ENCODE data around the gene NKAP. TPM values are rescaled to one million over a fixed set of nuclear protein-coding genes. Genes with fewer than 3 reads are reported as not detected.
"Not testable (repeated sequence)": the region's sequence is repeated elsewhere in the genome, so short reads cannot be mapped to it uniquely, and the experiment has no call there.

Gene NKAP
- total RNA-seq, 1 experiment from 2014 or later: 9.3 TPM

DNA sequence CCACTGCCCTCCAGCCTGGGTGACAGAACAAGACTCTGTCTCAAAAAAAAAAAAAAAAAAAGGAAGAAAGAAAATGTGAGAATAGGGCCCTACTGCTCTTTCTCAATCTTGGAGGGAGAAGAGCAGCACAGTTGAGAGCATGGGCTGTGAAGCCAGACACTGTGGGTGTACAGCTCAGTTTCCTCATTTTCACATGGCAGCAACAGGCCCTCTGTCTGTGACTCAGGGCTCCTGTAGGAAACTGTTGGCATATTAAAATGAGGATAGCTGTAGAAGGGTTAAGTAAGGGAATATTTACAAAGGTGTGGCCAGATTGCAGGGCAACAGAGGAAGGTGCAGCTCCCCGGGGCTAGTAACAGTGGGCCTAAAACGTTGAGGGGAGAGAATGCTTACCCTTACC lies 44.4 kb downstream of the NKAP start:
- no peak for DNase-seq (ENCODE audit: low spot score)
- H3K36me3 ChIP-seq (ENCODE audit: insufficient read depth, low read length, poor library complexity, severe bottlenecking): no peaks in the 10 kb centered on the region
- no peak overlapping the region for H3K27ac ChIP-seq (ENCODE audit: low read depth, low read length, poor library complexity, severe bottlenecking)
- CTCF ChIA-PET: no interaction called here
- POLR2A ChIA-PET (ENCODE audit: low non-redundant PET): interaction anchor here (0.5 to 1.0 kb wide), 2 partner anchors 108 to 131 kb away, joined by 3 read pairs; partner anchors contain the start of gene RPL39
- no peaks in the 10 kb centered on the region for H3K4me1 ChIP-seq (ENCODE audit: insufficient read depth, low read length, poor library complexity, severe bottlenecking)
- BruUV-seq (replicated peaks): no TSS peak
- intact Hi-C loops (cut with micrococcal nuclease; ENCODE audit: unreplicated experiment): no loop called here
- H3K4me3 ChIP-seq (ENCODE audit: low read depth, low read length, poor library complexity, severe bottlenecking): no peak overlapping the region
- no peaks in the 10 kb centered on the region for H3K9me3 ChIP-seq (ENCODE audit: low read depth, low read length, poor library complexity, severe bottlenecking)
- no peaks in the 10 kb centered on the region for H3K27me3 ChIP-seq (replicated peaks; ENCODE audit: insufficient read depth, low read depth, low read length, poor library complexity)
- TF ChIP-seq, protein P1, sequence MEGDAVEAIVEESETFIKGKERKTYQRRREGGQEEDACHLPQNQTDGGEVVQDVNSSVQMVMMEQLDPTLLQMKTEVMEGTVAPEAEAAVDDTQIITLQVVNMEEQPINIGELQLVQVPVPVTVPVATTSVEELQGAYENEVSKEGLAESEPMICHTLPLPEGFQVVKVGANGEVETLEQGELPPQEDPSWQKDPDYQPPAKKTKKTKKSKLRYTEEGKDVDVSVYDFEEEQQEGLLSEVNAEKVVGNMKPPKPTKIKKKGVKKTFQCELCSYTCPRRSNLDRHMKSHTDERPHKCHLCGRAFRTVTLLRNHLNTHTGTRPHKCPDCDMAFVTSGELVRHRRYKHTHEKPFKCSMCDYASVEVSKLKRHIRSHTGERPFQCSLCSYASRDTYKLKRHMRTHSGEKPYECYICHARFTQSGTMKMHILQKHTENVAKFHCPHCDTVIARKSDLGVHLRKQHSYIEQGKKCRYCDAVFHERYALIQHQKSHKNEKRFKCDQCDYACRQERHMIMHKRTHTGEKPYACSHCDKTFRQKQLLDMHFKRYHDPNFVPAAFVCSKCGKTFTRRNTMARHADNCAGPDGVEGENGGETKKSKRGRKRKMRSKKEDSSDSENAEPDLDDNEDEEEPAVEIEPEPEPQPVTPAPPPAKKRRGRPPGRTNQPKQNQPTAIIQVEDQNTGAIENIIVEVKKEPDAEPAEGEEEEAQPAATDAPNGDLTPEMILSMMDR (conservative IDR thresholded peaks at IDR 0.05; ENCODE audit: low read depth, low read length): no peak
- no peak for TF ChIP-seq EZH2 (IDR thresholded peaks at IDR 0.05; ENCODE audit: borderline replicate concordance, low read depth, low read length, poor library complexity, severe bottlenecking)

DNA sequence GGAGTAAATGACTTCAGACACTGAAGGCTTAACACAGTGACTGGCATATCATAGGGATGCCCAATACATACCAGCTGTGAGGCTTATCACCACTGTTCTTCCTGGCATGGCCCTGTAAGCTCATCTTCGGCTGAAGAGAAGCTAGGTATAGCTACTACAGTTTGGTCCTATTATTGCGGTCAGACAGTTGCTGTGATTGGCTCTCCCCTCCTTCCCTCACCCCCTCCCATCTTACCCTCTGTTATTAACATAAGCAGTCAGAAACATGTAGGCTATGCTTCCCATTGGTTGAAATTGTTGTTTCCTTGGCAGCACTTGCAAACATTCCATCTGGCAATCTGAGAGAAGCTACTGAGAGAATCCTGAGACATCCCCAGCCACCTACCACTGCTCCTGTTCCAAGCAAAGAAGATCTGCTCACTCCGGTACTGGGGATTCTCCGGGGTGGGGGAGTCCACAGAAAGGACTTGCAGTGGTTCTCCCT lies 47.7 kb downstream of the NKAP start, which contains the start of gene AKAP14:
Gene AKAP14, plus strand, starts transcription at position 51 of the 484 bp plus-strand sequence. CDS start 7,331 bp downstream, outside the sequence.
- no peaks in the 10 kb centered on the region for H3K4me1 ChIP-seq (ENCODE audit: insufficient read depth, low read length, poor library complexity, severe bottlenecking)
- H3K9me3 ChIP-seq (ENCODE audit: low read depth, low read length, poor library complexity, severe bottlenecking): no peaks in the 10 kb centered on the region
- no TSS peak for BruUV-seq (replicated peaks)
- ChIA-PET CTCF (no interaction called here), POLR2A (ENCODE audit: low non-redundant PET) (no interaction called here)
- TF ChIP-seq EZH2 (IDR thresholded peaks at IDR 0.05; ENCODE audit: borderline replicate concordance, low read depth, low read length, poor library complexity, severe bottlenecking): no peak
- TF ChIP-seq, protein P1 (conservative IDR thresholded peaks at IDR 0.05; ENCODE audit: low read depth, low read length): no peak
- intact Hi-C loops (cut with micrococcal nuclease; ENCODE audit: unreplicated experiment): no loop called here
- no peaks in the 10 kb centered on the region for H3K27me3 ChIP-seq (replicated peaks; ENCODE audit: insufficient read depth, low read depth, low read length, poor library complexity)
- DNase-seq (ENCODE audit: low spot score): no peak
- no peak within 1 kb of the TSS for H3K4me3 ChIP-seq (ENCODE audit: low read depth, low read length, poor library complexity, severe bottlenecking)
- H3K36me3 ChIP-seq (ENCODE audit: insufficient read depth, low read length, poor library complexity, severe bottlenecking): no peaks in the 10 kb centered on the region
- H3K27ac ChIP-seq (ENCODE audit: low read depth, low read length, poor library complexity, severe bottlenecking): no peak within 1 kb of the TSS

DNA sequence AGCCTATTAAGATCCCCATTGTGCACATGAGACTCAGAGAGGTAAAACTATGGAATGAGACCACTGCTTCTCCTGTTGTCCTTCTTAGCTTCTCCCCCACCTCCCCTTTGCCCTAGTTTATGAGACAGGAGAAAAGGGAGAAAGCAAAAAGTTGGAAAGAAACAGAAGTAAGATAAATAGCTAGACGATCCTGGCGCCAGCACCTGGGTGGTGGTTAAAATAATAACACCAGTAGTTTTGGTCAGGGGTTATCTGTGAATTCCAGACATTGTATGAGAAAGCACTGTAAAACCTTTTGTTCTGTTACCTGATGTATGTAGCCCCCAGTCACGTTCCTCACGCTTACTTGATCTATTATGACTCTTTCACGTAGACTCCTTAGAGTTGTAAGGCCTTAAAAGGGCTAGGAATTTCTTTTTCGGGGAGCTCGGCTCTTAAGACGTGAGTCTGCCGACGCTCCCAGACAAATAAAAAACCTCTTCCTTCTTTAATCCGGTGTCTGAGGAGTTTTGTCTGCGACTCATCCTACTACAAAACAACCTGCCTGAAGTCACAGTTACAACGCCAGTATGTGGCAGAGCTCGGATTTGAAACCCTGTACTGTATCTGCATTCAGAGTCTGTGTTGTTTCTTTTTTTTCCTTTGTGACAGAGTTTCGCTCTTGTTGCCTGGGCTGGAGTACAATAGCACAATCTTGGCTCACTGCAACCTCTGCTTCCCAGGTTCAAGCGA lies 51.4 kb downstream of the NKAP start:
- H3K4me3 ChIP-seq (ENCODE audit: low read depth, low read length, poor library complexity, severe bottlenecking); H3K4me1 ChIP-seq (ENCODE audit: insufficient read depth, low read length, poor library complexity, severe bottlenecking); H3K36me3 ChIP-seq (ENCODE audit: insufficient read depth, low read length, poor library complexity, severe bottlenecking); H3K27ac ChIP-seq (ENCODE audit: low read depth, low read length, poor library complexity, severe bottlenecking); H3K9me3 ChIP-seq (ENCODE audit: low read depth, low read length, poor library complexity, severe bottlenecking); DNase-seq (ENCODE audit: low spot score); intact Hi-C loops (cut with micrococcal nuclease; ENCODE audit: unreplicated experiment); H3K27me3 ChIP-seq (replicated peaks; ENCODE audit: insufficient read depth, low read depth, low read length, poor library complexity); BruUV-seq (replicated peaks); CTCF ChIA-PET; POLR2A ChIA-PET (ENCODE audit: low non-redundant PET): not testable (repeated sequence)

DNA sequence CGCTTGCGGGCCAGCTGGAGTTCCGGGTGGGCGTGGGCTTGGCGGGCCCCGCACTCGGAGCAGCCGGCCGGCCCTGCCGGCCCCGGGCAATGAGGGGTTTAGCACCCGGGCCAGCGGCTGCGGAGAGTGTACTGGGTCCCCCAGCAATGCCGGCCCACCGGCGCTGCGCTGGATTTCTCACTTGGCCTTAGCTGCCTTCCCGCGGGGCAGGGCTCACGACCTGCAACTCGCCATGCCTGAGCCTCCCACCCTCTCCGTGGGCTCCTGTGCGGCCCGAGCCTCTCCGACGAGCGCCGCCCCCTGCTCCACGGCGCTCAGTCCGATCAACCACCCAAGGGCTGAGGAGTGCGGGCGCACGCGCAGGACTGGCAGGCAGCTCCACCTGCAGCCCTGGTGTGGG lies 52.9 kb downstream of the NKAP start:
- DNase-seq (ENCODE audit: low spot score); POLR2A ChIA-PET (ENCODE audit: low non-redundant PET); BruUV-seq (replicated peaks); H3K36me3 ChIP-seq (ENCODE audit: insufficient read depth, low read length, poor library complexity, severe bottlenecking); intact Hi-C loops (cut with micrococcal nuclease; ENCODE audit: unreplicated experiment); H3K27ac ChIP-seq (ENCODE audit: low read depth, low read length, poor library complexity, severe bottlenecking); CTCF ChIA-PET; H3K27me3 ChIP-seq (replicated peaks; ENCODE audit: insufficient read depth, low read depth, low read length, poor library complexity); H3K4me3 ChIP-seq (ENCODE audit: low read depth, low read length, poor library complexity, severe bottlenecking); H3K9me3 ChIP-seq (ENCODE audit: low read depth, low read length, poor library complexity, severe bottlenecking); H3K4me1 ChIP-seq (ENCODE audit: insufficient read depth, low read length, poor library complexity, severe bottlenecking): not testable (repeated sequence)

All from A673 (cell line).